Left hindlimb (tissue), 1 donor: ENCODE results near the gene GABRR3.

Experiments used
- DNase-seq: peaks from one replicate; pipeline ENCODE4 v3.0.0-alpha.2; 2018

GABRR3 gene

GRCh38 chr3:97954228-97954827 is 80.8 kb downstream of the GABRR3 start:
- peak; percentile 45 for DNase-seq

- no peak for DNase-seq
These were observed 82.2 kb downstream of the GABRR3 start for GRCh38 chr3:97952872-97953271.

GRCh38 chr3:97952280-97952679 is 82.8 kb downstream of the GABRR3 start:
- no peak for DNase-seq

- DNase-seq = no peak
These were observed 84.8 kb downstream of the GABRR3 start for GRCh38 chr3:97950360-97950759.

- DNase-seq = no peak
These were observed 85.4 kb downstream of the GABRR3 start for GRCh38 chr3:97949743-97950142.

GRCh38 chr3:97949110-97949485 is 86.0 kb downstream of the GABRR3 start:
- no peak for DNase-seq

- no peak for DNase-seq
These were observed 86.6 kb downstream of the GABRR3 start for GRCh38 chr3:97948351-97949109.

GRCh38 chr3:97942801-97943546 is 92.1 kb downstream of the GABRR3 start:
- no peak for DNase-seq

DNA sequence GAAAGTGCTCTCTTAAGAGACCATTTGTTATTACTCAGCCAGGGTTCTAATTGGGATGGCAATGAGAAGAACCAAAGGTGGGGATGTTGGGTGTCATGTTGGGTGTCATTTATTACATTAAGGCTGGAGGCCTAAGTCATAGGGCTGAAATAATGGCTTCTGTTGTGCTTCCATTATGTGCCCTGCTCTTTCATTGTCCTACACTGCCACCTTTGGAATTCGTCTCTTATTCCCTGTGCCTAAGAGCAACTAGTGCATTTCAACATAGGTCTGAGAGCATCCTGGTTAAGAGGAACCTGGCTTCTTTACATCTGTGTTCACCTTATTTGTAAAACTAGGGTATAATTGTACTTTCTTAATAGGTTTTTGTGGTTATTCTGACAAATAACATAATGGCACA is 95.1 kb downstream of the GABRR3 start:
- no peak for DNase-seq

- no peak for DNase-seq
These were observed 95.7 kb downstream of the GABRR3 start for GRCh38 chr3:97939401-97939800.

GRCh38 chr3:97938444-97938843 is 96.7 kb downstream of the GABRR3 start:
- no peak for DNase-seq

GRCh38 chr3:97937205-97937604 is 97.9 kb downstream of the GABRR3 start:
- DNase-seq = no peak

- no peak for DNase-seq
These were observed 99.3 kb downstream of the GABRR3 start for GRCh38 chr3:97935842-97936241.
